HEK293 (cell line): ENCODE measurements around the gene CD59.

Source experiments
- CTCF ChIP-seq: fragments of 450-650 bp; formaldehyde crosslinking; IDR thresholded peaks from 2 replicates; pipeline ENCODE4 v1.5.1; 2016; ENCODE audit warnings: missing biosample characterization, missing genetic modification characterization
- SETDB1 ChIP-seq: IDR thresholded peaks from one replicate; pipeline ENCODE4 v1.6.1; 2017; ENCODE audit warnings: mild to moderate bottlenecking, low read length, moderate library complexity, mixed read lengths; ENCODE audit not compliant: insufficient read length
- ZNF114 ChIP-seq: fragments of 450-650 bp; formaldehyde crosslinking; IDR thresholded peaks from 2 replicates; pipeline ENCODE4 v1.5.0; 2017; ENCODE audit warnings: missing biosample characterization, missing genetic modification characterization
- ZNF202 ChIP-seq: fragments of 450-650 bp; formaldehyde crosslinking; IDR thresholded peaks from 2 replicates; pipeline ENCODE4 v1.5.1; 2016; ENCODE audit warnings: missing biosample characterization, missing genetic modification characterization, borderline replicate concordance
- ZNF561 ChIP-seq: fragments of 450-650 bp; IDR thresholded peaks from 2 replicates; pipeline ENCODE4 v1.5.1; 2018; ENCODE audit warnings: missing biosample characterization, missing genetic modification characterization, borderline replicate concordance
- ZNF629 ChIP-seq: fragments of 450-650 bp; formaldehyde crosslinking; IDR thresholded peaks from 2 replicates; pipeline ENCODE4 v1.5.1; 2017; ENCODE audit warnings: missing biosample characterization, missing genetic modification characterization
- ZNF660 ChIP-seq: fragments of 450-650 bp; IDR thresholded peaks from 2 replicates; pipeline ENCODE4 v1.5.1; 2018; ENCODE audit warnings: missing biosample characterization, mild to moderate bottlenecking, missing genetic modification characterization
- ZNF792 ChIP-seq: fragments of 450-650 bp; formaldehyde crosslinking; IDR thresholded peaks from 2 replicates; pipeline ENCODE4 v1.5.1; 2016; ENCODE audit warnings: missing biosample characterization, missing genetic modification characterization

DNA sequence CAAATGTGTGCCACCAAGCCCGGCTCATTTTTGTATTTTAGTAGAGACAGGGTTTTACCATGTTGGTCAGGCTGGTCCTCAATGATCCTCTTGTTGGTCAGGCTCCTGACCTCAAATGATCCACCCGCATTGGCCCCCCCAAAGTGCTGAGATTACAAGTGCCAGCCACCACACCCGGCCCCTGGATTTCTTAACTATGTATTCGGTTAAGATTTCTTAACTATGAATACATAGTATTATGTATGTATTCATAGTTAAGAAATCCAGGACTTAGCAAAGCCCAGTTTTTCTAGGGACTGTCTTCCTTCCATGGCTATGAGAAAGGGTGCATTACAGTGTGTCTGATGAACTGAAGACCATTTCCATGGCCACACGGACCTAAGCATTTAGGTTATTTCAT, 37.3 kb downstream of the CD59 start:
- TF ChIP-seq CTCF (tag by site-specific recombination): no peak
- no peak for TF ChIP-seq ZNF629 (tag by site-specific recombination)
- no peak for TF ChIP-seq ZNF792
- TF ChIP-seq ZNF561: no peak
- TF ChIP-seq ZNF660: no peak
- TF ChIP-seq SETDB1: no peak
- no peak for TF ChIP-seq ZNF114 (tag by site-specific recombination)
- no peak for TF ChIP-seq ZNF202 (tag by site-specific recombination)
